GM10248 (cell line): ENCODE results near the gene MEF2D.

Source experiments
- CTCF ChIA-PET: fragments of 300-600 bp; sonication (Branson Sonifier 250); formaldehyde crosslinking; extraction: SDS; loops from one replicate; lab custom pipeline; 2021; ENCODE audit warnings: antibody characterized with exemption; lab: Yijun Ruan, JAX
- POLR2A ChIA-PET: fragments of 350-650 bp; sonication (Branson Sonifier 250); formaldehyde crosslinking; extraction: SDS; loops from one replicate; lab custom pipeline; 2020; ENCODE audit warnings: antibody characterized with exemption; lab: Yijun Ruan, JAX
- DNase-seq: peaks from one replicate; pipeline ENCODE4 v3.0.0; 2012; ENCODE audit errors: extremely low spot score
- CTCF ChIP-seq: IDR thresholded peaks from 2 replicates; pipeline ENCODE4 v1.5.1; 2012; ENCODE audit warnings: mild to moderate bottlenecking, low read depth; ENCODE audit errors: extremely low read depth, missing control alignments, control extremely low read depth

Gene MEF2D

DNA sequence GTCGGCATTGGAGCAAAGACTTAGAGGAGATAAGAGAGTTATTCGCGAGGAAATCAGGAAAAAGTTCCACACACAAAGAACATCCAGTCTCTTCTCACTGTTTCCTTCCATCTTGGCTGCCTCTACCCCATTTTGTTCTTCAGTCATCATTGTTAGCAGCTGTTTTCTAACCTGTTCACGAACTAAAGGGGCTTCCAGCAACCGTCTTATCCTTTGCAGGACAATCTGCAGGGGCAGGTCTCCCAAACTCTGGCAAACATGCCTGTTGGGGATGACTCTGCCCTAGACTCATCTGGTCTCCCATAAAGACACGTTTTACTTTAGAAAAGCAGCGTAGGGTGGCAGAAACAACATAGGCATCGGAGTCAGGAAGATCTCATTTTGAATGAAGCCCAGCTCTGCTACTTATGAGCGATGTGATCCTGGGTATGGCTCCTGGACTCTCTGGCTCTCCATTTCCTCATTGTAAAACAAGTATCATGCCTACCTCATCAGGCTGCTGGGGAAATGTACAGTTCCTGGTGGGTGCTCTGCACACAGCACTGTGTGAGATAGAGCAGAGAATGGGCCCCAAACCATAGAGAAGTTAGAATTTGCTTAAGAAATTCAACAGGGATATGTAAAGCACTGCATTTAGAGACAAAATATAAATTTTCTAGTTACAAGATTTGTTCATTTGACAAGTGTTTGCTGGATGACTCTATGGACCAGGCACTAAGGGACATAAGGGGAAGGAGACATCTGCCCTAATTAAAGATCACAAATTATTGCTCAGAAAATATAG is 59.7 kb downstream of the MEF2D start:
- TF ChIP-seq CTCF, result no peak
- POLR2A ChIA-PET, result interaction anchor here (0.8 kb wide), 1 partner anchor 19 kb away, joined by 3 read pairs; no protein-coding TSS in a partner anchor
- CTCF ChIA-PET, result interaction anchor here (1.4 to 5.4 kb wide), 4 partner anchors 22 to 55 kb away, joined by 3 to 130 read pairs (median 9); no protein-coding TSS in a partner anchor
- no peak for DNase-seq

GRCh38 chr1:156439777-156440183 is 60.8 kb downstream of the MEF2D start:
- CTCF ChIA-PET, result interaction anchor here (5.4 kb wide), 1 partner anchor 54 kb away, joined by 130 read pairs; no protein-coding TSS in a partner anchor
- DNase-seq, result no peak
- no peak for TF ChIP-seq CTCF
- POLR2A ChIA-PET, result no interaction called here

- ChIA-PET POLR2A (no interaction called here), CTCF (interaction anchor here (5.4 kb wide), 1 partner anchor 53 kb away, joined by 130 read pairs; no protein-coding TSS in a partner anchor)
- DNase-seq, result no peak
- no peak for TF ChIP-seq CTCF
These were observed 61.4 kb downstream of the MEF2D start for GRCh38 chr1:156439036-156439776.

- ChIA-PET POLR2A (no interaction called here), CTCF (no interaction called here)
- no peak for TF ChIP-seq CTCF
- DNase-seq, result no peak
These were observed 62.1 kb downstream of the MEF2D start for GRCh38 chr1:156438278-156438987.

GRCh38 chr1:156437037-156437867 is 63.3 kb downstream of the MEF2D start:
- no peak for TF ChIP-seq CTCF
- CTCF ChIA-PET, result interaction anchor here (1.0 to 10.8 kb wide), 6 partner anchors 9 to 172 kb away, joined by 3 to 114 read pairs (median 4); no protein-coding TSS in a partner anchor
- POLR2A ChIA-PET, result interaction anchor here (0.6 kb wide), 1 partner anchor 64 kb away, joined by 5 read pairs; no protein-coding TSS in a partner anchor
- DNase-seq, result no peak
